GM12878 (cell line): ENCODE data around the gene TMED1. TPM values are rescaled to one million over a fixed set of nuclear protein-coding genes. Genes with fewer than 3 reads are reported as not detected.

Experiments
- ATAC-seq: fragments of 200-7000 bp; cut with Tn5 transposase; 3 replicates; pipeline ENCODE4 v1.9.1; 2020; ENCODE audit warnings: mild to moderate bottlenecking, moderate library complexity
- BruUV-seq: library from RNA; stranded (reverse); fragments of 400-500 nt; replicated peaks from 2 replicates; lab custom pipeline; 2021; lab: Mats Ljungman, UMichigan
- CTCF ChIA-PET: fragments of 300-600 bp; sonication (Branson Sonifier 250); formaldehyde crosslinking; extraction: SDS; loops from one replicate; lab custom pipeline; 2021; ENCODE audit warnings: inconsistent platforms; lab: Yijun Ruan, JAX
- POLR2A ChIA-PET: fragments of 350-600 bp; formaldehyde crosslinking; extraction: SDS; loops from one replicate; lab custom pipeline; 2021; ENCODE audit warnings: inconsistent platforms; lab: Charles Lee
- RAD21 ChIA-PET: fragments of 300-600 bp; sonication (Branson Sonifier 250); formaldehyde crosslinking; loops from one replicate; lab custom pipeline; 2023; ENCODE audit warnings: antibody characterized with exemption; ENCODE audit not compliant: unreplicated experiment; lab: Charles Lee
- SMC1A ChIA-PET: fragments of 300-600 bp; sonication (Branson Sonifier 250); formaldehyde crosslinking; loops from one replicate; lab custom pipeline; 2023; ENCODE audit not compliant: unreplicated experiment, uncharacterized antibody; lab: Charles Lee
- DNase-seq: peaks from one replicate; pipeline ENCODE4 v3.0.0-alpha.2; 2011; ENCODE audit warnings: low read depth, low spot score
- FAIRE-seq: peaks from 3 replicates; lab custom pipeline; 2011; peaks lifted over from hg19 to GRCh38; lab: Jason Lieb, UNC
- H2AFZ ChIP-seq: 2 replicates; pipeline ENCODE4 v1.6.0; 2011; ENCODE audit warnings: low read depth, low read length, control low read depth; ENCODE audit not compliant: control insufficient read depth
- H3K27ac ChIP-seq: 2 replicates; pipeline ENCODE4 v1.5.1; 2011; ENCODE audit warnings: control low read depth; ENCODE audit not compliant: control insufficient read depth, insufficient read depth
- H3K27me3 ChIP-seq, 2 experiments: replicated peaks in 1 of 2; 2 replicates each; pipeline versions ENCODE4 v1.6.0 to v1.6.1; 2011; ENCODE audit warnings: low read length in 1 of 2; ENCODE audit not compliant: control insufficient read depth in 2 of 2, insufficient read depth in 2 of 2
- H3K36me3 ChIP-seq, 2 experiments: 2 replicates each; pipeline ENCODE4 v1.5.1; 2011; ENCODE audit warnings: low read length in 1 of 2; ENCODE audit not compliant: control insufficient read depth in 2 of 2, insufficient read depth in 2 of 2
- H3K4me1 ChIP-seq: 2 replicates; pipeline ENCODE4 v1.6.1; 2011; ENCODE audit warnings: mild to moderate bottlenecking, low read length, moderate library complexity, mixed read lengths; ENCODE audit not compliant: control insufficient read depth, insufficient read depth
- H3K4me2 ChIP-seq: 2 replicates; pipeline ENCODE4 v1.6.0; 2011; ENCODE audit warnings: control low read depth; ENCODE audit not compliant: control insufficient read depth, insufficient read depth
- H3K4me3 ChIP-seq: fragments of 200-600 bp; sonication (generic); 2 replicates; pipeline ENCODE4 v1.5.1; 2016
- H3K79me2 ChIP-seq: 2 replicates; pipeline ENCODE4 v1.6.0; 2011; ENCODE audit warnings: low read length; ENCODE audit not compliant: control insufficient read depth, insufficient read depth
- H3K9ac ChIP-seq: 2 replicates; pipeline ENCODE4 v1.8.0; 2011; ENCODE audit warnings: low read length, control low read depth, mixed read lengths; ENCODE audit not compliant: control insufficient read depth, insufficient read depth
- H3K9me3 ChIP-seq: replicated peaks from 3 replicates; pipeline ENCODE4 v1.5.1; 2011; ENCODE audit warnings: mild to moderate bottlenecking, low read length; ENCODE audit not compliant: control insufficient read depth, insufficient read depth
- H4K20me1 ChIP-seq: 2 replicates; pipeline ENCODE4 v1.6.0; 2011; ENCODE audit not compliant: control insufficient read depth, insufficient read depth
- EED ChIP-seq: sonication (generic); IDR thresholded peaks from 2 replicates; pipeline ENCODE4 v1.6.1; 2016; ENCODE audit warnings: antibody characterized with exemption, low read depth
- EGR1 ChIP-seq, 2 experiments: IDR thresholded peaks; 1 replicate in 1 of 2; 2 replicates in 1 of 2; pipeline ENCODE4 v1.6.1; 2011 to 2012; ENCODE audit warnings: low read depth in 2 of 2, low read length in 2 of 2, borderline replicate concordance in 1 of 2, mild to moderate bottlenecking in 1 of 2, moderate library complexity in 1 of 2
- EP300 ChIP-seq, 2 experiments: fragments of 150-350 bp in 1 of 2; IDR thresholded peaks; 2 replicates each; pipeline ENCODE4 v1.6.1; 2011 to 2012; ENCODE audit warnings: low read depth in 2 of 2, low read length in 2 of 2, borderline replicate concordance in 1 of 2, improper control_type of control experiment in 1 of 2, inconsistent platforms in 1 of 2; ENCODE audit not compliant: control insufficient read depth in 1 of 2
- HDAC2 ChIP-seq: fragments of 200-600 bp; sonication (generic); IDR thresholded peaks from 2 replicates; pipeline ENCODE4 v1.6.1; 2017
- KLF5 ChIP-seq: fragments of 450-650 bp; IDR thresholded peaks from 2 replicates; pipeline ENCODE4 v1.6.1; 2014; ENCODE audit warnings: mild to moderate bottlenecking; ENCODE audit not compliant: partially characterized antibody
- MEF2B ChIP-seq: fragments of 450-650 bp; IDR thresholded peaks from 2 replicates; pipeline ENCODE4 v1.6.1; 2018; ENCODE audit warnings: mild to moderate bottlenecking, moderate library complexity; ENCODE audit not compliant: partially characterized antibody, poor library complexity, severe bottlenecking
- MLLT1 ChIP-seq: fragments of 450-650 bp; IDR thresholded peaks from 2 replicates; pipeline ENCODE4 v1.6.1; 2016; ENCODE audit warnings: mild to moderate bottlenecking
- PML ChIP-seq: IDR thresholded peaks from 2 replicates; pipeline ENCODE4 v1.6.1; 2012; ENCODE audit warnings: low read length, inconsistent platforms
- ZNF24 ChIP-seq: fragments of 450-650 bp; IDR thresholded peaks from 2 replicates; pipeline ENCODE4 v1.6.1; 2017; ENCODE audit warnings: antibody characterized with exemption, mild to moderate bottlenecking
- WGBS: methylation state at CpG from one replicate; pipeline ENCODE4 v1.1.6; 2016; ENCODE audit warnings: low lambda C conversion rate; ENCODE audit not compliant: insufficient replicate concordance, insufficient coverage; ENCODE audit errors: missing lambda C conversion rate; 5-methylcytosine and 5-hydroxymethylcytosine counted together
- in situ Hi-C: fragments of 300-500 bp; cut with MboI; formaldehyde crosslinking; loops from 9 replicates; pipeline ENCODE4 v1.14.3; 2018; ENCODE audit warnings: mixed read lengths
- intact Hi-C: fragments of 100-400 bp; cut with micrococcal nuclease; formaldehyde crosslinking; loops from one replicate; pipeline ENCODE4 v1.14.2; 2022; ENCODE audit not compliant: unreplicated experiment
- polyA plus RNA-seq, 11 experiments: library from polyadenylated mRNA; depleted of rRNA in 4 of 11; unstranded in 6 of 11; stranded (reverse) in 5 of 11; fragments of >200 nt; fragmentation: Nextera tagmentation in 4 of 11; fragmentation: Illumina TruSeq in 1 of 11; extraction: Ambion mirVana in 4 of 11; extraction: Trizol in 1 of 11; gene quantifications; 1 replicate in 1 of 11; 2 replicates in 10 of 11; pipeline versions ENCODE4 v1.2.1 to v1.2.3, GENCODE V29; 2011 to 2016; ENCODE audit warnings: inconsistent platforms in 2 of 11, missing spikeins in 2 of 11, low read depth in 1 of 11
- total RNA-seq, 4 experiments: library from RNA; depleted of rRNA in 3 of 4; stranded (reverse); fragments of >200 nt in 3 of 4; fragmentation: Illumina TruSeq in 1 of 4; extraction: Trizol in 1 of 4; gene quantifications; 2 replicates each; pipeline versions ENCODE4 v1.2.1 to v1.2.3, GENCODE V29; 2013 to 2021
- TF ChIP-seq, protein P1 (sequence below): fragments of 450-650 bp; IDR thresholded peaks from 2 replicates; pipeline ENCODE4 v1.6.1; 2018; ENCODE audit warnings: borderline replicate concordance, mild to moderate bottlenecking; ENCODE audit not compliant: partially characterized antibody

TMED1 gene
- total and polyA plus RNA-seq, 10 of the 15 experiments (the other 5 are each of a cell fraction or from before 2014, with no cell fraction given), result 0.60 to 23.1 (median 12.3) TPM

DNA sequence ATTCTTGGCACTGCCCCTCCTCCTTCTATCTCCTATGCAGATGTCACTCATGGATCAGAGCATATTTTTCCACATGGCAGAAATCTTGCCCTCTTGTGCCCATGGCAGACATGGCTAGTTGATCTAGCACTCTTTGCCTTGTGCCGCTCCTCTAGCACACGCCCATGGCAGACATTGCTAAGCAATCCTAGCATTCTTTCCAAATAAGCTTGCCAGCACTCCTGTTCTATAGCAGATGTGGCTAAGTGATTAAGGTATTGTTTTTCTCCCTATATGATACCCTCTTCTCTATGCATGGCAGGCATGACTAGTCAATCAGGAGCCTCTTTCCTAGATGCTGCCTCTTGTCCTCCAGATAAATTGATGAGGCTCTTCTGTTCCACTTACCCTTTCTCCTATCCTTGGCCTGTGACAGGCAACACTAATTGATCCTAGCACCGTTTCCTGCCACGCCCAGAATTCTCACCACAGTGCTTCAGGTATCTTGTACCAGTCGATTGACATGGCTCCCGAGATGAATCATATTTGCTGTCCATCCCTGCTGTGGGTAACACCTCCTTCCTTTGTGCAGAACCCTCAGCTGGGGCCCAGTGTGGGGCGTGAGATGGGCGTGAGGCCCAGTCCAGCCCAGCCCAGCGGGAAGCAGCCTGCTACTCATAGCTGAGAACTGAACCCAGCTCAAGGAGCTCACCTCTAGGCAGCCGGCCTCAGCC lies 26.9 kb downstream of the TMED1 start:
- ChIA-PET SMC1A (no interaction called here), CTCF (interaction anchor here (0.8 kb wide), 1 partner anchor 49 kb away, joined by 3 read pairs; no protein-coding TSS in a partner anchor), RAD21 (no interaction called here), POLR2A (no interaction called here)
- TF ChIP-seq MEF2B (no peak), MLLT1 (peak; percentile 82)
- no peak overlapping the region for H3K9ac ChIP-seq
- no peak overlapping the region for H2AFZ ChIP-seq
- BruUV-seq, result TSS peak; percentile 18
- in situ Hi-C loops (no loop called here), intact Hi-C loops (no loop called here)
- no peaks in the 10 kb centered on the region; the same call in 1 of the 2 replicates for H3K4me1 ChIP-seq
- no peak overlapping the region for H3K4me2 ChIP-seq
- no peaks in the 10 kb centered on the region for H3K79me2 ChIP-seq
- ATAC-seq (no peak), FAIRE-seq (no peak), DNase-seq (no peak)
- H3K9me3 ChIP-seq, result no peaks in the 10 kb centered on the region
- no peaks in the 10 kb centered on the region for H3K27me3 ChIP-seq
- H3K36me3 ChIP-seq, result peaks cover 3 to 19% of the 10 kb centered on the region in 2 experiments
- no peak overlapping the region for H3K4me3 ChIP-seq
- H4K20me1 ChIP-seq, result no peaks in the 10 kb centered on the region
- no peak overlapping the region for H3K27ac ChIP-seq
- 71% methylated on average over 10 of the region's 10 CpGs for WGBS

- RAD21 ChIA-PET, result no interaction called here
- POLR2A ChIA-PET, result interaction anchor here (0.6 kb wide), 1 partner anchor 62 kb away, joined by 5 read pairs; no protein-coding TSS in a partner anchor
- no TSS peak for BruUV-seq
- Histone ChIP-seq H3K36me3 (peaks cover 5 to 23% of the 10 kb centered on the region in 2 experiments), H2AFZ (no peak overlapping the region), H3K27ac (no peak overlapping the region), H3K4me1 (no peaks in the 10 kb centered on the region; the same call in 1 of the 2 replicates), H3K27me3 (no peaks in the 10 kb centered on the region), H4K20me1 (no peaks in the 10 kb centered on the region), H3K9me3 (no peaks in the 10 kb centered on the region), H3K79me2 (no peaks in the 10 kb centered on the region), H3K9ac (no peak overlapping the region), H3K4me3 (no peak overlapping the region), H3K4me2 (no peak overlapping the region)
- SMC1A ChIA-PET, result interaction anchor here (1.4 kb wide), 1 partner anchor 88 kb away, joined by 3 read pairs; the partner anchor contains the start of gene DNM2
- 85% methylated on average over 11 of the region's 11 CpGs for WGBS
- in situ Hi-C loops, result no loop called here
- DNase-seq (no peak), ATAC-seq (no peak), FAIRE-seq (no peak)
- intact Hi-C loops, result no loop called here
- CTCF ChIA-PET, result interaction anchor here (1.5 kb wide), 1 partner anchor 88 kb away, joined by 6 read pairs; the partner anchor contains the start of gene DNM2
- TF ChIP-seq EGR1 (IDR thresholded peaks at IDR 0.05; ENCODE audit: borderline replicate concordance in 1 of 2, low read depth in 2 of 2, low read length in 2 of 2) (no peak), KLF5 (no peak), HDAC2 (no peak), ZNF24 (no peak), EED (no peak), MEF2B (no peak), EP300 (IDR thresholded peaks at IDR 0.05; ENCODE audit: borderline replicate concordance in 1 of 2, control insufficient read depth in 1 of 2, low read depth in 2 of 2, low read length in 2 of 2) (no peak), PML (no peak)
- TF ChIP-seq, protein P1, sequence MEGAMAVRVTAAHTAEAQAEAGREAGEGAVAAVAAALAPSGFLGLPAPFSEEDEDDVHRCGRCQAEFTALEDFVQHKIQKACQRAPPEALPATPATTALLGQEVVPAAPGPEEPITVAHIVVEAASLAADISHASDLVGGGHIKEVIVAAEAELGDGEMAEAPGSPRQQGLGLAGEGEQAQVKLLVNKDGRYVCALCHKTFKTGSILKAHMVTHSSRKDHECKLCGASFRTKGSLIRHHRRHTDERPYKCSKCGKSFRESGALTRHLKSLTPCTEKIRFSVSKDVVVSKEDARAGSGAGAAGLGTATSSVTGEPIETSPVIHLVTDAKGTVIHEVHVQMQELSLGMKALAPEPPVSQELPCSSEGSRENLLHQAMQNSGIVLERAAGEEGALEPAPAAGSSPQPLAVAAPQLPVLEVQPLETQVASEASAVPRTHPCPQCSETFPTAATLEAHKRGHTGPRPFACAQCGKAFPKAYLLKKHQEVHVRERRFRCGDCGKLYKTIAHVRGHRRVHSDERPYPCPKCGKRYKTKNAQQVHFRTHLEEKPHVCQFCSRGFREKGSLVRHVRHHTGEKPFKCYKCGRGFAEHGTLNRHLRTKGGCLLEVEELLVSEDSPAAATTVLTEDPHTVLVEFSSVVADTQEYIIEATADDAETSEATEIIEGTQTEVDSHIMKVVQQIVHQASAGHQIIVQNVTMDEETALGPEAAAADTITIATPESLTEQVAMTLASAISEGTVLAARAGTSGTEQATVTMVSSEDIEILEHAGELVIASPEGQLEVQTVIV, result no peak
Measured at GRCh38 chr19:10805758-10806247, 30.2 kb downstream of the TMED1 start.
